K562 (cell line): ENCODE data around the gene ATF6B. TPM values are rescaled to one million over a fixed set of nuclear protein-coding genes. Genes with fewer than 3 reads are reported as not detected.

Source experiments
- ATAC-seq: fragments of 200-7000 bp; cut with Tn5 transposase; 3 replicates; pipeline ENCODE4 v1.9.1; 2020; ENCODE audit warnings: moderate library complexity
- BruUV-seq: library from RNA; stranded (reverse); fragments of 400-500 nt; replicated peaks from 2 replicates; lab custom pipeline; 2021; lab: Mats Ljungman, UMichigan
- CTCF ChIA-PET: fragments of 300-600 bp; formaldehyde crosslinking; extraction: SDS; loops from one replicate; lab custom pipeline; 2021; ENCODE audit warnings: low intra/inter-chr PET ratio; lab: Yijun Ruan, JAX
- POLR2A ChIA-PET: fragments of 300-600, 350-650 bp; sonication (Branson Sonifier 250); formaldehyde crosslinking; extraction: SDS; loops from one replicate; lab custom pipeline; 2021; ENCODE audit warnings: antibody characterized with exemption, inconsistent platforms; lab: Yijun Ruan, JAX
- DNase-seq, 4 experiments: peaks; one replicate each; pipeline versions ENCODE4 v3.0.0 to v3.0.0-alpha.2; 2011 to 2018; ENCODE audit warnings: low spot score in 3 of 4, mixed read lengths in 3 of 4; ENCODE audit errors: extremely low read depth in 1 of 4
- FAIRE-seq: peaks from 2 replicates; lab custom pipeline; 2011; peaks lifted over from hg19 to GRCh38; lab: Jason Lieb, UNC
- H2AFZ ChIP-seq: 2 replicates; pipeline ENCODE4 v1.6.0; 2011; ENCODE audit warnings: low read depth, low read length, control low read depth, inconsistent platforms
- H3K27ac ChIP-seq: fragments of 200-600 bp; 3 replicates; pipeline ENCODE4 v1.8.0; 2011; ENCODE audit warnings: low read depth, mild to moderate bottlenecking, control low read depth, inconsistent platforms, low read length, moderate library complexity, mixed read lengths; ENCODE audit errors: extremely low read depth
- H3K27me3 ChIP-seq, 2 experiments: fragments of 300-600 bp in 1 of 2; 2 replicates in 1 of 2; 3 replicates in 1 of 2; pipeline versions ENCODE4 v1.6.0 to v1.8.0; 2011; ENCODE audit warnings: inconsistent platforms in 2 of 2, low read length in 2 of 2, mild to moderate bottlenecking in 1 of 2, mixed read lengths in 1 of 2, moderate library complexity in 1 of 2; ENCODE audit not compliant: control insufficient read depth in 2 of 2, insufficient read depth in 2 of 2
- H3K36me3 ChIP-seq: fragments of 300-600 bp; 3 replicates; pipeline ENCODE4 v1.8.0; 2011; ENCODE audit warnings: mild to moderate bottlenecking, low read length, inconsistent platforms; ENCODE audit not compliant: control insufficient read depth, insufficient read depth
- H3K4me1 ChIP-seq, 2 experiments: fragments of 200-600 bp in 1 of 2; replicated peaks in 1 of 2; 2 replicates in 1 of 2; 3 replicates in 1 of 2; pipeline versions ENCODE4 v1.5.1 to v1.8.0; 2011; ENCODE audit warnings: inconsistent platforms in 2 of 2, low read length in 2 of 2, mild to moderate bottlenecking in 1 of 2, mixed read lengths in 1 of 2, moderate library complexity in 1 of 2; ENCODE audit not compliant: control insufficient read depth in 2 of 2, insufficient read depth in 2 of 2
- H3K4me2 ChIP-seq: 2 replicates; pipeline ENCODE4 v1.6.1; 2011; ENCODE audit warnings: low read length, control low read depth, inconsistent platforms, mixed read lengths; ENCODE audit not compliant: insufficient read depth
- H3K4me3 ChIP-seq: fragments of 200-600 bp; sonication (generic), shearing (Covaris generic); 2 replicates; pipeline ENCODE4 v1.5.1; 2016; ENCODE audit warnings: control low read depth, inconsistent platforms
- H3K79me2 ChIP-seq: fragments of 200-600 bp; 3 replicates; pipeline ENCODE4 v1.8.0; 2011; ENCODE audit warnings: low read length, inconsistent platforms; ENCODE audit not compliant: control insufficient read depth, insufficient read depth
- H3K9ac ChIP-seq, 2 experiments: 2 replicates each; pipeline versions ENCODE4 v1.6.0 to v1.6.1; 2011; ENCODE audit warnings: low read depth in 2 of 2, low read length in 2 of 2, control low read depth in 1 of 2, inconsistent platforms in 1 of 2, mild to moderate bottlenecking in 1 of 2, mixed read lengths in 1 of 2; ENCODE audit not compliant: insufficient read depth in 1 of 2
- H3K9me1 ChIP-seq: one replicate; pipeline ENCODE4 v1.6.0; 2011; ENCODE audit warnings: inconsistent platforms, mild to moderate bottlenecking, low read length, moderate library complexity; ENCODE audit not compliant: control insufficient read depth, insufficient read depth
- H3K9me3 ChIP-seq: replicated peaks from 2 replicates; pipeline ENCODE4 v1.5.1; 2011; ENCODE audit warnings: low read depth, low read length, inconsistent platforms; ENCODE audit not compliant: control insufficient read depth, insufficient read depth
- H4K20me1 ChIP-seq: replicated peaks from 2 replicates; pipeline ENCODE4 v1.6.1; 2011; ENCODE audit warnings: low read length, inconsistent platforms, mixed read lengths; ENCODE audit not compliant: control insufficient read depth, insufficient read depth
- SOX6 ChIP-seq: fragments of 450-650 bp; IDR thresholded peaks from 2 replicates; pipeline ENCODE4 v1.6.1; 2014; ENCODE audit warnings: mild to moderate bottlenecking
- WGBS: fragments of 100-300 bp; shearing (Covaris generic); methylation state at CpG from one replicate; pipeline ENCODE4 v1.1.6; 2016; ENCODE audit warnings: low coverage, mixed read lengths; ENCODE audit not compliant: insufficient coverage; ENCODE audit errors: missing lambda C conversion rate; 5-methylcytosine and 5-hydroxymethylcytosine counted together
- in situ Hi-C: fragments of 300-500 bp; cut with MboI; formaldehyde crosslinking; loops from 4 replicates; pipeline ENCODE4 v1.15.0; 2018; ENCODE audit warnings: inconsistent platforms, mixed read lengths
- intact Hi-C: fragments of 100-400 bp; cut with micrococcal nuclease; formaldehyde crosslinking; loops from 2 replicates; pipeline ENCODE4 v1.14.2; 2022
- polyA plus RNA-seq, 8 experiments: library from polyadenylated mRNA; depleted of rRNA in 4 of 8; stranded (reverse) in 5 of 8; unstranded in 3 of 8; fragments of >200 nt; fragmentation: Nextera tagmentation in 2 of 8; fragmentation: Illumina TruSeq in 1 of 8; extraction: Ambion mirVana in 2 of 8; extraction: Trizol in 1 of 8; gene quantifications; 2 replicates each; pipeline versions ENCODE4 v1.2.1 to v1.2.3, GENCODE V29; 2011 to 2014; ENCODE audit warnings: inconsistent platforms in 1 of 8, missing spikeins in 1 of 8
- total RNA-seq, 7 experiments: library from RNA; depleted of rRNA in 6 of 7; stranded (reverse); fragments of >200 nt in 6 of 7; fragmentation: Illumina TruSeq in 2 of 7; extraction: Trizol in 2 of 7; gene quantifications; 2 replicates each; pipeline versions ENCODE4 v1.2.1 to v1.2.3, GENCODE V29; 2011 to 2021; ENCODE audit warnings: low replicate concordance in 1 of 7
- TF ChIP-seq, protein P1 (sequence below): fragments of 450-650 bp; formaldehyde crosslinking; IDR thresholded peaks from 2 replicates; pipeline ENCODE4 v1.4.0; 2020; ENCODE audit warnings: mild to moderate bottlenecking, moderate library complexity

ATF6B gene
- total and polyA plus RNA-seq, 9 of the 15 experiments (the other 6 are each of a cell fraction or from before 2014, with no cell fraction given) = 20.7 to 131 (median 31.7) TPM

DNA sequence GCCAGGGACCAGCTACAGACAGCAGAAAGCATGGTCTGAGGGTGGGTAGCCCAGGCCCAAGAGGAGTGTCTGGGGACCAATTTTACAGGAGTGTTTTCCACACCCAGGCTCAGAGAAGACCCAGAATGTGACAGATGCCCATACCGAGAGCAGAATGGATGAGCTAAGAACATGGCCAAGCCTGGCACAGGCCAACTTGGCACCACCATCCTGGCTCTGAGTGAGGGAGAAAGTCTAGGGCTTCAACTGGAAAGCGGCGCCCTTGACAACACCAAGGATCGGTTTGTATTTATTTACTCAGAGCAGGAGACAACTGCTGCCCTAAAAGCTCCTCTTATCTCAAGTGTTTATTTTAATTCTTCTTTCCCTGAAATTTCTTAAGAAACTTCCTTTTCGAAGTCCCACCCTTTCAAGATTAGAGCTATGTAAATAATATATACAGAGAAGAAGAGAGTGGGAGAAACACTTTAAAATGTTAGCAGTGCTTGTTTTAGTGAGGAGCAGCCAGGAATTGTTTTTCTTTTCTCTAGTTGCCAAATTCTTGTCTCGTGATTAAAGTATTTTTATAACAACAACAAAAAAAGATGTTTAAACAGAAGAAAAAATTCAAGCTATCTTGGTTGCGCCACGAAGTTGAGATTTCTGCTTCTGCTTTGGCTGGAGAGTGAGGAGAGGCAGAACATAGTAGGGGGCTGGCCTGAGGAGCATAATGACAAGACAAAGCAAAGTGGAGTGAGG lies 35.1 kb downstream of the ATF6B start:
- Histone ChIP-seq H3K9ac (peak overlapping the region in 1 of 2 experiments; percentile 50; a peak in 1 of 4 replicates), H3K79me2 (no peaks in the 10 kb centered on the region), H3K9me3 (no peaks in the 10 kb centered on the region), H2AFZ (0 out of 2 replicates have a peak overlapping the region, but pooled peaks have one; percentile 13), H4K20me1 (no peaks in the 10 kb centered on the region; the same call in 1 of the 2 replicates), H3K27ac (no peak overlapping the region), H3K4me3 (no peak overlapping the region), H3K36me3 (no peaks in the 10 kb centered on the region), H3K27me3 (peaks cover 50 to 65% of the 10 kb centered on the region in 2 experiments), H3K4me1 (peaks cover 9 to 29% of the 10 kb centered on the region in 2 experiments), H3K4me2 (no peak overlapping the region), H3K9me1 (no peaks in the 10 kb centered on the region)
- 0% methylated on average over 8 of the region's 8 CpGs for WGBS
- in situ Hi-C loops = loop anchor here (10.0 kb wide), 1 partner anchor 322 kb away; no protein-coding TSS in a partner anchor
- BruUV-seq = no TSS peak
- peak; percentile 27; the same call in 1 of the 2 replicates for TF ChIP-seq SOX6
- TF ChIP-seq, protein P1, sequence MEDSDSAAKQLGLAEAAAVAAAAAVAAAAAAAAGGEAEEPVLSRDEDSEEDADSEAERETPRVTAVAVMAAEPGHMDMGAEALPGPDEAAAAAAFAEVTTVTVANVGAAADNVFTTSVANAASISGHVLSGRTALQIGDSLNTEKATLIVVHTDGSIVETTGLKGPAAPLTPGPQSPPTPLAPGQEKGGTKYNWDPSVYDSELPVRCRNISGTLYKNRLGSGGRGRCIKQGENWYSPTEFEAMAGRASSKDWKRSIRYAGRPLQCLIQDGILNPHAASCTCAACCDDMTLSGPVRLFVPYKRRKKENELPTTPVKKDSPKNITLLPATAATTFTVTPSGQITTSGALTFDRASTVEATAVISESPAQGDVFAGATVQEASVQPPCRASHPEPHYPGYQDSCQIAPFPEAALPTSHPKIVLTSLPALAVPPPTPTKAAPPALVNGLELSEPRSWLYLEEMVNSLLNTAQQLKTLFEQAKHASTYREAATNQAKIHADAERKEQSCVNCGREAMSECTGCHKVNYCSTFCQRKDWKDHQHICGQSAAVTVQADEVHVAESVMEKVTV (CRISPR knock-in tag) = no peak
- FAIRE-seq (no peak), DNase-seq (no peak), ATAC-seq (no peak)
- ChIA-PET CTCF (no interaction called here), POLR2A (interaction anchor here (0.9 to 7.4 kb wide), 4 partner anchors 11 to 75 kb away, joined by 3 to 38 read pairs (median 5); partner anchors contain the start of gene TNXB)
- intact Hi-C loops = no loop called here
